CD8-positive, alpha-beta memory T cell (primary cell): ENCODE measurements around the gene BRDT. TPM values are rescaled to one million over a fixed set of nuclear protein-coding genes. Genes with fewer than 3 reads are reported as not detected.
A peak's percentile ranks its signal among the peaks of the same experiment; 100 is the strongest.

ENCODE experiments used
- CTCF ChIA-PET: fragments of 350-600 bp; sonication (Branson Sonifier 250); formaldehyde crosslinking; loops from one replicate; lab custom pipeline; 2021; ENCODE audit warnings: antibody characterized with exemption; lab: Charles Lee
- POLR2A ChIA-PET: fragments of 350-600 bp; sonication (Branson Sonifier 250); formaldehyde crosslinking; loops from one replicate; lab custom pipeline; 2021; ENCODE audit warnings: antibody characterized with exemption; lab: Charles Lee
- DNase-seq, 5 donors: peaks; one replicate each; pipeline versions ENCODE4 v3.0.0 to v3.0.0-alpha.2; 2020 to 2022; ENCODE audit warnings: mixed read lengths in 1 of 5
- H3K27ac ChIP-seq: one replicate; pipeline ENCODE4 v1.7.0; 2013; ENCODE audit warnings: low read depth, mild to moderate bottlenecking, low read length, moderate library complexity
- H3K27me3 ChIP-seq: 2 replicates; pipeline ENCODE4 v1.7.0; 2013; ENCODE audit warnings: low read length, mild to moderate bottlenecking; ENCODE audit not compliant: insufficient read depth, poor library complexity, severe bottlenecking
- H3K36me3 ChIP-seq: 2 replicates; pipeline ENCODE4 v1.7.0; 2013; ENCODE audit warnings: mild to moderate bottlenecking, low read length, moderate library complexity; ENCODE audit not compliant: insufficient read depth
- H3K4me1 ChIP-seq: 2 replicates; pipeline ENCODE4 v1.7.0; 2013; ENCODE audit warnings: mild to moderate bottlenecking, low read length, moderate library complexity; ENCODE audit not compliant: insufficient read depth
- H3K4me3 ChIP-seq: 2 replicates; pipeline ENCODE4 v1.7.0; 2013; ENCODE audit warnings: mild to moderate bottlenecking, low read length
- H3K9me3 ChIP-seq: 2 replicates; pipeline ENCODE4 v1.7.0; 2013; ENCODE audit warnings: mild to moderate bottlenecking, low read length
- H3K27ac Mint-ChIP-seq, 8 donors: one replicate each; pipeline ENCODE4 v1.8.0; 2020 to 2021; ENCODE audit warnings: mixed read lengths in 8 of 8, mild to moderate bottlenecking in 6 of 8, inconsistent platforms in 3 of 8, moderate library complexity in 3 of 8
- H3K27me3 Mint-ChIP-seq, 2 donors: one replicate each; pipeline ENCODE4 v1.8.0; 2020 to 2021; ENCODE audit warnings: mixed read lengths in 2 of 2, mild to moderate bottlenecking in 1 of 2, moderate library complexity in 1 of 2
- H3K36me3 Mint-ChIP-seq, 3 donors: one replicate each; pipeline ENCODE4 v1.8.0; 2020 to 2021; ENCODE audit warnings: mixed read lengths in 3 of 3, inconsistent platforms in 1 of 3, mild to moderate bottlenecking in 1 of 3
- H3K4me1 Mint-ChIP-seq, 3 donors: one replicate each; pipeline ENCODE4 v1.8.0; 2020 to 2021; ENCODE audit warnings: mixed read lengths in 3 of 3, inconsistent platforms in 1 of 3, mild to moderate bottlenecking in 1 of 3
- H3K4me3 Mint-ChIP-seq, 7 donors: one replicate each; pipeline ENCODE4 v1.8.0; 2020 to 2021; ENCODE audit warnings: mixed read lengths in 7 of 7, mild to moderate bottlenecking in 6 of 7, moderate library complexity in 4 of 7, inconsistent platforms in 2 of 7
- H3K9me3 Mint-ChIP-seq, 5 donors: one replicate each; pipeline ENCODE4 v1.8.0; 2020 to 2022; ENCODE audit warnings: mixed read lengths in 5 of 5, mild to moderate bottlenecking in 3 of 5, moderate library complexity in 2 of 5, inconsistent platforms in 1 of 5
- polyA plus RNA-seq: library from polyadenylated mRNA; unstranded; fragments of 300-500 nt; fragmentation: Illumina TruSeq; gene quantifications from one replicate; pipeline ENCODE4 v1.2.3, GENCODE V29; 2021
- total RNA-seq, 2 experiments: library from RNA; stranded (reverse); gene quantifications; one replicate each; pipeline ENCODE4 v1.2.3, GENCODE V29; 2021

The BRDT gene
- total and polyA plus RNA-seq, 3 experiments from 2014 or later: not detected

GRCh38 chr1:91924146-91924545 lies 25.1 kb upstream of the BRDT start:
- no peaks in the 10 kb centered on the region for H3K36me3 ChIP-seq
- Mint-ChIP-seq H3K27ac (peak overlapping the region in 3 of 8 donors; percentile 8 to 73 (median 26)), H3K4me1 (peaks cover 0 to 8% (median 5%) of the 10 kb centered on the region in 3 donors), H3K4me3 (no peak overlapping the region), H3K9me3 (no peaks in the 10 kb centered on the region), H3K36me3 (no peaks in the 10 kb centered on the region), H3K27me3 (no peaks in the 10 kb centered on the region)
- H3K9me3 ChIP-seq: no peaks in the 10 kb centered on the region
- POLR2A ChIA-PET: no interaction called here
- H3K4me1 ChIP-seq: no peaks in the 10 kb centered on the region
- no peak overlapping the region for H3K4me3 ChIP-seq
- H3K27ac ChIP-seq: no peak overlapping the region
- DNase-seq: no peak
- H3K27me3 ChIP-seq: no peaks in the 10 kb centered on the region
- CTCF ChIA-PET: interaction anchor here (1.8 kb wide), 1 partner anchor 412 kb away, joined by 8 read pairs; no protein-coding TSS in a partner anchor

GRCh38 chr1:91925644-91926435 lies 23.4 kb upstream of the BRDT start:
- no peaks in the 10 kb centered on the region for H3K9me3 Mint-ChIP-seq
- H3K4me3 Mint-ChIP-seq: no peak overlapping the region
- H3K4me1 Mint-ChIP-seq: peaks cover 0 to 8% (median 5%) of the 10 kb centered on the region in 3 donors
- H3K27ac ChIP-seq: no peak overlapping the region
- no peaks in the 10 kb centered on the region for H3K27me3 Mint-ChIP-seq
- no peaks in the 10 kb centered on the region for H3K27me3 ChIP-seq
- no peak for DNase-seq
- H3K27ac Mint-ChIP-seq: peak overlapping the region in 1 of 8 donors; percentile 63
- H3K36me3 ChIP-seq: no peaks in the 10 kb centered on the region
- ChIA-PET POLR2A (no interaction called here), CTCF (interaction anchor here (0.9 to 5.3 kb wide), 11 partner anchors 39 to 760 kb away, joined by 3 to 75 read pairs (median 5); partner anchors contain the start of gene TGFBR3)
- no peaks in the 10 kb centered on the region for H3K36me3 Mint-ChIP-seq
- H3K4me3 ChIP-seq: no peak overlapping the region
- H3K9me3 ChIP-seq: no peaks in the 10 kb centered on the region
- H3K4me1 ChIP-seq: no peaks in the 10 kb centered on the region

GRCh38 chr1:91928026-91928425 lies 21.2 kb upstream of the BRDT start:
- Histone ChIP-seq H3K27ac (no peak overlapping the region), H3K36me3 (no peaks in the 10 kb centered on the region), H3K9me3 (no peaks in the 10 kb centered on the region), H3K4me3 (no peak overlapping the region), H3K27me3 (no peaks in the 10 kb centered on the region), H3K4me1 (no peaks in the 10 kb centered on the region)
- ChIA-PET POLR2A (interaction anchor here (0.9 kb wide), 1 partner anchor 415 kb away, joined by 3 read pairs; no protein-coding TSS in a partner anchor), CTCF (interaction anchor here (0.9 to 5.3 kb wide), 12 partner anchors 14 to 761 kb away, joined by 3 to 75 read pairs (median 4); partner anchors contain the start of gene TGFBR3)
- Mint-ChIP-seq H3K9me3 (no peaks in the 10 kb centered on the region), H3K27me3 (no peaks in the 10 kb centered on the region), H3K4me1 (peaks cover 0 to 8% (median 5%) of the 10 kb centered on the region in 3 donors), H3K36me3 (no peaks in the 10 kb centered on the region), H3K27ac (no peak overlapping the region), H3K4me3 (no peak overlapping the region)
- no peak for DNase-seq

DNA sequence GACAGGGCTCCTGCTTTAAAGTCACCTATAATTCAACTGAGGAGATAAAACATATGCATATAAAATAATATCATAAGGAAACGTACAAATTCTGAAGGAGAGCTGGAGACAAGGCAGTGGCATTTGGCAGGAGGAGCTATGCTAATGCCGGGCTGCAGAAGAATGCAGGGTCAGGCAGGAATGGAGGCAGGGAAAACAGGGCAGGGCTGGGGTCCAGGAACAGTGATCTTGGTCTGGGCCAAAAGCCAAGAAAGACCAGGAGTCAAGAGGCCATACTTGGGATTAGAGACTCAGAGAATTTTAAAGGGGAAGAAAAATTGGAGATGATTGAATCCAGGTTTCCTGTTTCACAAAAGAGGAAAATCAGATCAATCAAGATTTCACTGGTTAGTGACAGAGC lies 20.0 kb upstream of the BRDT start:
- POLR2A ChIA-PET: no interaction called here
- no peaks in the 10 kb centered on the region for H3K4me1 ChIP-seq
- Mint-ChIP-seq H3K4me1 (peaks cover 0 to 2% (median under 1%) of the 10 kb centered on the region in 3 donors), H3K9me3 (no peaks in the 10 kb centered on the region), H3K4me3 (no peak overlapping the region), H3K36me3 (no peaks in the 10 kb centered on the region), H3K27ac (peak overlapping the region in 2 of 8 donors; percentile 3 to 47), H3K27me3 (no peaks in the 10 kb centered on the region)
- no peak overlapping the region for H3K4me3 ChIP-seq
- H3K27ac ChIP-seq: no peak overlapping the region
- no peak for DNase-seq
- no peaks in the 10 kb centered on the region for H3K27me3 ChIP-seq
- no peaks in the 10 kb centered on the region for H3K9me3 ChIP-seq
- CTCF ChIA-PET: interaction anchor here (1.0 to 5.3 kb wide), 5 partner anchors 20 to 647 kb away, joined by 3 to 75 read pairs (median 7); partner anchors contain the start of genes BRDT and TGFBR3
- no peaks in the 10 kb centered on the region for H3K36me3 ChIP-seq

DNA sequence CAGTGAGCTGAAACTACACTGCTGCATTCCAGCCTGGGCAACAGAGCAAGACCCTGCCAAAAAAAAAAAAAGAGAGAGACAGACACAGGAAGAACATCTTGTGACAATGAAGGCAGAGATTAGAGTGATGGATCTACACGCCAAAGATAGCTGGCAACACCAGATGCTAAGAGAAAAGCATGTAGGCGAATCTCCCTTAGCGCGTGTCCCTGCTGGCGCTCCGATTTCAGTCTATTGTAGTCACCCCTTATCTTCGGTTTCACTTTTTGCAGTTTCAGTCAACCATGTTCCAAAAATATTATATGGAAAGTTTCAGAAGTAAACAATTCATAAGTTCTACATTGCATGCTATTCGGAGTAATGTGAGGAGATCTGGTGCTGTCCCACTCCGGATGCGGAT lies 11.6 kb upstream of the BRDT start:
- Mint-ChIP-seq H3K27me3 (peaks cover 0 to 2% of the 10 kb centered on the region in 2 donors), H3K9me3 (peaks cover 0 to 3% (median 0%) of the 10 kb centered on the region in 5 donors), H3K36me3 (no peaks in the 10 kb centered on the region), H3K4me1 (no peaks in the 10 kb centered on the region), H3K27ac (peak overlapping the region in 1 of 8 donors; percentile 12), H3K4me3 (no peak overlapping the region)
- no peaks in the 10 kb centered on the region for H3K27me3 ChIP-seq
- no peak overlapping the region for H3K27ac ChIP-seq
- H3K4me1 ChIP-seq: no peaks in the 10 kb centered on the region
- H3K4me3 ChIP-seq: no peak overlapping the region
- ChIA-PET POLR2A (no interaction called here), CTCF (no interaction called here)
- DNase-seq: no peak
- H3K9me3 ChIP-seq: no peaks in the 10 kb centered on the region
- no peaks in the 10 kb centered on the region for H3K36me3 ChIP-seq

DNA sequence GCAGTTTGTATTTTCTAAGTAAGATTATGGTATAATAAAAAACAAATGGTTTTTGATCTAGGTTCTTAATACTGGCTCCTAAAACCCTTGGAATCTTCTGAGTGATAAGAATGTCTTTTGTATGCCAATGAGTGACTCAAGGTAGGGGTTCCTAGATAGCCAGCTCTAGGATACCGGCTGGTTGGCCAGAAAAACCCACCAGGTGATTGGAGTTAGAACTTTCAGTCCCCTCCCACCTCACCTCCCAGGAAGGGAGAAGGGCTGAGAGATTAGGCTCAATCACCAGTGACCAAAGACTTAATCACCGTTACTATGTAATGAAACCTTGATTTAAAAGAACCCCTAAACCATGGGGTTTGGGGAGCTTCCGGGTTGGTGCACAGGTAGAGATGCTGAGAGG lies 8.7 kb upstream of the BRDT start:
- H3K27me3 ChIP-seq: no peaks in the 10 kb centered on the region
- no peak overlapping the region for H3K4me3 ChIP-seq
- H3K27me3 Mint-ChIP-seq: peaks cover 0 to 2% of the 10 kb centered on the region in 2 donors
- no peaks in the 10 kb centered on the region for H3K36me3 Mint-ChIP-seq
- peak overlapping the region in 2 of 8 donors; percentile 42 to 50 for H3K27ac Mint-ChIP-seq
- H3K9me3 ChIP-seq: no peaks in the 10 kb centered on the region
- no peaks in the 10 kb centered on the region for H3K36me3 ChIP-seq
- DNase-seq: no peak
- no peaks in the 10 kb centered on the region for H3K4me1 Mint-ChIP-seq
- no peak overlapping the region for H3K4me3 Mint-ChIP-seq
- no peak overlapping the region for H3K27ac ChIP-seq
- peaks cover 0 to 3% (median 0%) of the 10 kb centered on the region in 5 donors for H3K9me3 Mint-ChIP-seq
- no peaks in the 10 kb centered on the region for H3K4me1 ChIP-seq
- ChIA-PET CTCF (interaction anchor here (1.0 to 1.4 kb wide), 2 partner anchors 8 to 428 kb away, joined by 3 to 6 read pairs; no protein-coding TSS in a partner anchor), POLR2A (no interaction called here)

- H3K4me1 Mint-ChIP-seq: peaks cover 22 to 28% (median 26%) of the 10 kb centered on the region in 3 donors
- H3K36me3 ChIP-seq: no peaks in the 10 kb centered on the region
- H3K9me3 ChIP-seq: no peaks in the 10 kb centered on the region
- peaks cover 0 to 2% of the 10 kb centered on the region in 2 donors for H3K27me3 Mint-ChIP-seq
- H3K9me3 Mint-ChIP-seq: peaks cover 0 to 4% (median 0%) of the 10 kb centered on the region in 5 donors
- no peak overlapping the region for H3K27ac ChIP-seq
- DNase-seq: no peak
- no peak overlapping the region for H3K4me3 ChIP-seq
- H3K4me3 Mint-ChIP-seq: no peak overlapping the region
- H3K4me1 ChIP-seq: peaks cover 12% of the 10 kb centered on the region
- peaks cover 0 to 1% (median 0%) of the 10 kb centered on the region in 3 donors for H3K36me3 Mint-ChIP-seq
- ChIA-PET CTCF (interaction anchor here (1.0 kb wide), 1 partner anchor 16 kb away, joined by 3 read pairs; no protein-coding TSS in a partner anchor), POLR2A (no interaction called here)
- H3K27me3 ChIP-seq: no peaks in the 10 kb centered on the region
- peak overlapping the region in 2 of 8 donors; percentile 29 to 57 for H3K27ac Mint-ChIP-seq
Measured at GRCh38 chr1:91944087-91944486, 5.1 kb upstream of the BRDT start.
